DMS114 treated with DMSO at 0.1 percent for 48 hours (cell line): ENCODE results near the gene MZB1.
"Not testable (repeated sequence)": the region's sequence is repeated elsewhere in the genome, so short reads cannot be mapped to it uniquely, and the experiment has no call there.

Experiments used
- DNase-seq: peaks from one replicate; lab custom pipeline; 2025; ENCODE audit not compliant: unreplicated experiment; lab: John Stamatoyannopoulos, UW

The MZB1 gene

DNA sequence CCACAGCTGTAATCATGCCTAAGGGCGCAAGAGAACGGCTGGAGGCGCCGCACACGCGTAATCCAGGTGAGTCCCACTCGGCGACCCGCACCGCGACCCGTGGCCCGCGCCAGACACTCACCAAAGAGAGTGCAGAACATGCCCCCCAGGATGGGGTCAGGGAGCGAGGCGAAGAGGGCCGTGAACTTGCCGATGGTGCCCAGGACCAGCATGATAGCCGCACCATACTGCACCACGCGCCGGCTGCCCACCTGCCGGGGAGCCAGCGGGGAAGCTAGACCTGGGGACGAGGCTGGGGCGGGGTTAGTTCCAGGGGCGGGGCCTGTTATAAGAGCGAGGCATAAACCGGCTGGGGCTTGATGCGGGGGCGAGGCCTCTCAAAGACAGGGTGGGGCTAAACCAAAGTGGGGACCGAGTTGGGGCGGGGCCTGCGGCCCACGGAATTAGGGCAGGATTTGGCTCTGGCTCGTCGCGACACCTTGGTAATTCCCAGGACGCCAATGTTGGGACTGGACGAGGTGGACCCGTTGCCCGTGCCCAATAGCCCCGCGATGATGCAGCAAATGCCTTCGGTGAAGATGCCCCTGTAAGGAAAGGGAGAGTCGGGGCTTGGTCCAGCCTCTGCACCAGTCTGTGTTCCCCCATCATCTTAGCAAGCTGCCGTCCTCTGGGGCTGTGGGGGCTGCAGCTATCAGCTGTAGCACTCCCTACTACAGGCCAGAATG is 11.4 kb downstream of the MZB1 start:
- DNase-seq, result no peak

DNA sequence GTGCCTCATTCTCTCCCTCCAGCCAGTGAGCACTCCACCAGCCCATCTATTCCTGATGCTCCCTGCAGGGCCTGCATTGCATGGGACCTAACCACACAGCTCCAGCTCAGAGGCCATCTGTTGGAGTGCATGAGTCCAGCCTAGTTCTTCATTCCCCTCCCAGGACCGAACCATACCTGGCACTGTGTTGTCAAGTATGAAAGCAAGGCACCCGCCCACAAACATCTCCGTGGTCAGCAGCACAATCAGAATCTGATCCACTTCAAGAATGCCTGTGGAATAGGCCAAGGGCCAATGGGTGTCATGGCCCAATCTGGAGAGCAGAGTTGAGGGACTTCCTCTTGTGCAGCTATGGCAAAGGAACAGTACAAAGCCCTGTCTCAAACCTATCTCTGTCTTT is 12.5 kb downstream of the MZB1 start:
- DNase-seq, result no peak

DNA sequence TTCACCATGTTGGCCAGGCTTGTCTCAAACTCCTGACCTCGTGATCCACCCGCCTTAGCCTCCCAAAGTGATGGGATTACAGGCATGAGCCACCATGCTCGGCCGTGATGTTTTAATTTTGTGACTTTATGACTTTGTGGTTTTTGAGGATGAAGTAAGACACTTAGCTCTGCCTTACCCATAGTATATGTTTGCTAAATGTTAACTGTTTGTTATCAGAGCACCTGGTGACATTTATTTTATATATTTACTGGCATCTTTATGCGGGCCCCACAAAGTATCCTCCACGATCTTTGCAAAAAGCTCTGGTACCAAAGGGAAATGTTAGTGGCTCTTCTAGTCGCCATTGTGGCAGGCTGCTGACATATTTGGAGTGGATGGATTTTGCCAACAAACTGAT is 13.3 kb downstream of the MZB1 start:
- DNase-seq, result no peak

DNA sequence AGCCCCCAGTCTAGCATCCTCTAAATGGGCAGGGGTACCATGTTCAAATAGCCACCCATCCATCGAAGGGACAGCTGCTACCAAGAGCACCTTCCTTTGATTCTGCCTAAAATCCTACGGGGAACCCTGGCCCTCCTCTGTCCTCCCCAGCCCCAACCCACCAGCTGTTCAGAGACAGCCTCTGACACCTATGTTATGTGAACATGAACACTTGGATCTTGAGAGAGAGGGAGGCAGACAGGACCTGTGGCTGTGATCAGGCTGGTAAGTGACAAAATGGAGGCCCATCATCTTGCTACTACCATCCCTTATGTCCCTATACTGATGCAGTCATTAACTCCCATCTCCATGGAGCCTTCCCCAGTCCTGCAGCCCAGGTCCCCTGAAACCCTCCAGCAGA is 14.8 kb downstream of the MZB1 start:
- DNase-seq, result no peak

DNA sequence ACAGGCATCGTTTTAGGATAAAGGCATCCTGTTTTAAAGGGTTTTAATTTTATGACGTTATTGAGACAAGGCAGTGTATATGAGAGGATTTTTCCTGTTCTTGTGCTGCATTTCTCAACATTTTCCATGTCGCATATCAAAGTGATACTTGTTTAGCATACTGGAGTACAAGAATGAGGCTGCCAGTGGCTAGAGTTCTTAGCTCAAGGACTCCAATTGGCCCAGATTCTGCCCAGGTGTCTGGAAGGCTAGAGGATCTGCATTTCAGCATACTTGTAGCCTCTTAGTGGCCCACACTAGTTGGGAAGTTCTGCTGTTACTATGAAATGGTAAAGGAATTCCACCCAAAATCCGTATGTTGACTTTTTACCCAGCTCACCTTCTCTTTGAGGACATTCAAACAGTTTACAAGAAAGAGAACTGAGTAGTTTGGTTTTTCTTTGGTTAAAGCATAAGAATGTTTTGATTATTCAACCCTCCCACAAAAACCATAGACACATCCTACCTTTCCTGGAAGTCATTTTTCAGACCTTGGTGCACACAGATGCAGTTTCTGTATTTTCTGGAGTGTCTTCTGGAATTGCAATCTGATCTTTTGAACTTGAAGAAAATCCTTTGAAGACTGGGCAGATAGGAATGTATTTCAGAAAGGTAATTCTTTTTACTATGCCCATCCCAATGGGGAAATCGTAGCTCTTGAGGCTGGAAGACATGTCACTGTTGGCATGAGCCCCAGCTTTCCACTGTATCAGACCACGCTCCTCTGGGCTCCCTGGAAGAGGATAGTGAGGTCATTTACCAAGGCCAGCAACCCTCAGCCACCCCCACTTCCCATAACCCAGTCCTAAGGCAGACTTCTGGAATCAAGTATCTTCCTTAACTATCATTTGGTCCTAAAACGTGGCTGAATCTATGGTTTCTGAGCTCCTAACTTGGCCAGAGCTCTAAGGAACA is 18.0 kb downstream of the MZB1 start:
- no peak for DNase-seq

DNA sequence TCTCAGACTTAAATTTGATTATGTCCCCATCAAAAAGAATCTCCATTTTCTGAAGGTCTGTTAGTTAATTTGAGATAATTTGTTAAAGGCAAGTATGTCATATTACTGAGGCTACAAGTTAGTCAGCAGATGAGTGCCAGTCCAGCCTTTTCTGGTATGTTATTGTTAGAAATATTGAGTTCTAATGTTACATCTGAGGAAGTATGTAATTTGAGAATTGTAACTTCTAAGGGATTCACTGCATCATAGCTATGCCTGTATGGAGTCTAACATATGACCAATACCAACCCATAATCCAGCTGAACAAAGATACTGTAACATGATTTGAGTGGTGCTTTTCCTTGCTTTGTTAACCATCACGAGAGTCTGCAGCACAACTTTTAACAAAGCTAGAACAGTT is 20.5 kb downstream of the MZB1 start:
- DNase-seq, result no peak

DNA sequence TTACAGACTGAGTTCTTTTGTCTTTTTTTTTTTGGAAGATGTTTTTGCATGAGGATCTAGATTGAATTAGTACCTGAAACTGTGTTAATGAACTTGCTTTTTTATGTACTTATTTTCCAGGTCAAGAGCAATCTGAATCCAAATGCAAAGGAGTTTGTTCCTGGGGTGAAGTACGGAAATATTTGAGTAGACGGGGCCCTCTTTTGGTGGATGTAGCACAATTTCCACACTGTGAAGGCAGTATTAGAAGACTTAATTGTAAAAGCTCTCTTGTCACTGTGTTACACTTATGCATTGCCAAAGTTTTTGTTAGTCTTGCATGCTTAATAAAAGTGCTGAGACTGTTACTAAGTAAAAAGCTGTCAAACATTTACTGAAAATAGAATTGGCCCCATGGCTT is 21.1 kb downstream of the MZB1 start:
- peak; percentile 16 for DNase-seq

DNA sequence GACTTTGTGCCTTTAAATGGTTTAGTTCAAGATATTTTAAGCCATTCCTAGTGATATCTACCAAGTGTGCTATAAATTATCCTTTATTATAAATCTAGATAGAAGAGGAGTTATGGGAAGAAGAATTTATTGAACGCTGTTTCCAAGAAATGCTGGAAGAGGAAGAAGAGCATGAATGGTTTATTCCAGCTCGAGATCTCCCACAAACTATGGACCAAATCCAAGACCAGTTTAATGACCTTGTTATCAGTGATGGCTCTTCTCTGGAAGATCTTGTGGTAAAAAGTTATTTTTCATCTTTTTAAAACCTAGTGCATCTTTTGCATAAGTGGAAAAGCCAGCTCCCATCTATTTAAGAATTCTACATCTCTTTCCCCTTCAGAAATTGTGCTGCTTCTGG is 25.2 kb downstream of the MZB1 start:
- DNase-seq, result no peak

DNA sequence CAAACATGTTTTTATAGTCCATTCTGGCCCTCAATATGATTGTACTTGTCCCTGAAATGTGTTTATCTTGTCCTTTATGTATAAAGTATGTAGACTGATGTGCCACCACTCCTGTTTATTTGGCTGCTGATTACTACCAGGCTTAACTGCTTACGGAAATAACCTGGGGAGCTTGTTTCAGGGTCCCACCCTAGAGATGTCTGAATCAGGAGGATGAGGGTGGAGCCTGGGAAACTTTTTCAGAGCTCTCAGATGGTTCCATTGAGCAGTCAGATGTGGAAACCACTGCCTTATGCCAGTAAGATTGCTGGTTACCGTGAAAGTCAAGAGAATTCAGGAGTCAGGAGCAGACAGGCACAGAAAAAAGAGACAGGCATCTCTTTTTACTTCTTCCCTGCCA is 25.8 kb downstream of the MZB1 start:
- DNase-seq, result no peak

DNA sequence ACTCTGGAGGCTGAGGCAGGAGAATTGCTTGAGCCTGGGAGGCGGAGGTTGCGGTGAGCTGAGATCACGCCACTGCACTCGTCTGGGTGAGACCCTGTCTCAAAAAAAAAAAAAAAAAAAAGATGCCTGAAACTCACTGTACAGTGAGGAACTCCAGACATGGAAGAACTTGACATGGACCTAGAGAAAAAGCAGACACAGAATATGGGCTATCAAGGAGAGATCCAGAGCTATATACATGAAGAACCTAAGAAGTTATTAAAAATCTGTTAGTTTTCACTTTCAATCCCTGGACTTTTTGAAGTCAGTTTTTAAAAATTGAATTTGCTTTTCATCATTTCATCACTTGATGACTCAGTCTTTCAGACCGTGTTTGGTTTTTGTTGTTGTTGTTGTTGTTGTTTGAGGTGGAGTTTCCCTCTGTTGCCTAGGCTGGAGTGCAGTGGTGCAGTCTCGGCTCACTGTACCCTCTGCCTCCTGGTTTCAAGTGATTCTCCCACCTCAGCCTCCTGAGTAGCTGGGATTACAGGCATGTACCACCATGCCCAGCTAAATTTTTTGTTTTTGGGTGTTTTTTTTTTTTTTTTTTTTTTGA is 27.8 kb downstream of the MZB1 start:
- DNase-seq, result no peak

DNA sequence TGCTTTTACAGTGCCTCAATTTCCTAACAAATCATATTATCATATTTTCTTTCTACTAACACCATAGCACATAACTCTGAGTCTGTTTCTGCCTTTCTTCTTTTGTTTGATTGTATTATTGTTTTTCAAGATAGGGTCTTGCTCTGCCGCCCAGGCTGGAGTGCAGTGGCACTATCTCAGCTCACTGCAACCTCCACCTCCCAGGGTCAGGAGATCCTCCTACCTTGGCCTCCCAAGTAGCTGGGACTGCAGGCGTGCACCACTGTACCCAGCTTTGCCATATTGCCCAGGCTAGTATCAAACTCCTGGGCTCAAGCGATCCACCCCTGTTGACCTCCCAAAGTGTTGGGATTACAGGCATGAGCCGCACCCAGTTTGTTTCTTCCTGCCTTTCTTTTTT is 29.3 kb downstream of the MZB1 start:
- no peak for DNase-seq

DNA sequence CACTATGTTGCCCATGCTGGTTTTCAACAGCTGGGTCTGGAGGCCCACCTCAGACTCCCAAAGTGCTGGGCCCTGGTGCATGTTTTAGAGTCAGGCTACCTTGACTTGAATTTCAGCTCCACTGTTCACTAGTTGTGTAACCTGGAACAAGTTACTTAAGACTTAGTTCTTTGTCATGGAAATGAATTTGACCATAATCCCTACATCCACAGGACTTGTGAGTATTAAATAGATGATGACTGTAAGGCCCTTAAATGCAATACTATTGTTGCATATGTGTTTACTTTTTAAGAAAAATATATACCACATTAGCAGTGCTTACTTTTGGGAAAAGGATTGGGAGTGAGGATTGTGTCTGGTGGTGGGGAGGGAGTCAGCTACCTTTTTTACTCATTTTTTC is 31.6 kb downstream of the MZB1 start:
- DNase-seq, result no peak

DNA sequence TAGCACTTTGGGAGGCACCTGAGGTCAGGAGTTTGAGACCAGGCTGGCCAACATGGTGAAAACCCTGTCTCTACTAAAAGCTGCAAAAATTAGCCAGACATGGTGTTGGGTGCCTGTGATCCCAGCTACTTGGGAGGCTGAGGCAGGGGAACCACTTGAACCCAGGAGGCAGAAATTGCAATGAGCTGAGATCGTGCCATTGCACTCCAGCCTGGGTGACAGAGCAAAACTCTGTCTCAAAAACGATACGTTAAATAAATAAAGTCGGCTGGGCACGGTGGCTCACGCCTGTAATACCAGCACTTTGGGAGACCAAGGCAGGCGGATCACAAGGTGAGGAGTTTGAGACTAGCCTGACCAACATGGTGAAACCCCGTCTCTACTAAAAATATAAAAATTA is 33.8 kb downstream of the MZB1 start:
- not testable (repeated sequence) for DNase-seq

DNA sequence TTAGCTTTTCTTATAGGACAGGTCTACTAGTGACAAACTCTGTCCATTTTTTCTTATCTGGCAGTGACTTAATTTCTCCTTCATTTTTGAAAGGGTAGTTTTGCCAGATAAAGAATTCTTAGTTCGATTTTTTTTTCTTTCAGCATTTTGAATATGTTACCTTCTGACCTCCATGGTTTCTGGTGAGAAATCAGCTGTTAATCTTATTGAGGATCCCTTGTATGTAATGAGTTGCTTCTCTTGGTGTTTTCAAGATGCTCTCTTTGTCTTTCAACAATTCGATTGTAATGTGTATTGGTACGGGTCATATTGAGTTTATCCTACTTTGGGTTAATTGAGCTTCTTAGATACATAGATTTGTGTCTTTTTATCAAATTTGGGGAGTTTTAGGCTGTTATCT is 35.5 kb downstream of the MZB1 start:
- no peak for DNase-seq

DNA sequence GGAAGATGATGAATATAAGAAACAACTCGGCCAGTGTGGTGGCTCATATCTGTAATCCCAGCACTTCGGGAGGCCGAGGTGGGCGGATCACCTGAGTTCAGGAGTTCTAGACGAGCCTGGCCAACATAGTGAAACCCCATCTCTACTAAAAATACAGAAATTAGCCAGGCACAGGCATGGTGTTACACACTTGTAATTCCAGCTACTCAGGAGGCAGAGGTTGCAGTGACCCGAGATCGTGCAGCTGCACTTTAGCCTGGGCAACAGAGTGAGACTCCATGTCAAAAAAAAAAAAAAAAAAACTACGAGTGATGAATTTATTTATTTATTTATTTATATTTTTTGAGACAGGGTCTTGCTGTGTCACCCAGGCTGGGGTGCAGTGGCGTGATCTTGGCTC is 41.9 kb downstream of the MZB1 start:
- DNase-seq, result not testable (repeated sequence)

DNA sequence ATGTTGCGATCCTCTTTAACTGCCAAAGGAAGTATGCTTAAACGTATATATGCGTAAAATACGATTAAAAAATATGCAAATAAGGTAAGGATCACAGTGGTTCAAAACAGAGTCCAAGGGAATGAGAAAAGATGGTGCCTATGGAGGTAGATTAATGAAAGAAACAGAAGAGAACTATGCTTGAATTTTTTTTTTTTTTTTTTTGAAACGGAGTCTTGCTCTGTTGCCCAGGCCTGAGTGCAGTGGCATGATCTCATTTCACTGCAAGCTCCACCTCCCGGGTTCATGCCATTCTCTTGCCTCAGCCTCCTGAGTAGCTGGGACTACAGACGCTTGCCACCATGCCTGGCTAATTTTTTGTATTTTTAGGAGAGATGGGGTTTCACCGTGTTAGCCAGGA is 44.3 kb downstream of the MZB1 start:
- not testable (repeated sequence) for DNase-seq

DNA sequence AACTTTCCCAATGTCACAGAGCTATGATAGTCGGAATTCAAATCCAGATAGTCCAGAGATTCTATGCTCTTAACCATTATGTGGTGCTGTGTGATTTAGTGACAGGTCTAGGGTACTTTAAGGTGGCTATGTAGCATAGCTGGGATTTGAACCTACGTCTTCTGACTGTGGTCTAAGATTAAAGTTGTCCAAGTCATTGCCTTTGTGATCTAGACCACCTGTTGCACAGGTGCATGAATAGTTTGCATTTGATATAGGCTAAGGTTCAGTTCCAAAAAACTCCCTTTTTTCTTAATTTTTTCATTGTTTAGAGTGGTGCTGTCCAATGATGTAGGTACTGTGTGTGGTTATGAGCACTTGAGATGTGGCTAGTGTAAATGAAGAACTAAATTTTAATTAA is 45.5 kb downstream of the MZB1 start:
- DNase-seq, result no peak

DNA sequence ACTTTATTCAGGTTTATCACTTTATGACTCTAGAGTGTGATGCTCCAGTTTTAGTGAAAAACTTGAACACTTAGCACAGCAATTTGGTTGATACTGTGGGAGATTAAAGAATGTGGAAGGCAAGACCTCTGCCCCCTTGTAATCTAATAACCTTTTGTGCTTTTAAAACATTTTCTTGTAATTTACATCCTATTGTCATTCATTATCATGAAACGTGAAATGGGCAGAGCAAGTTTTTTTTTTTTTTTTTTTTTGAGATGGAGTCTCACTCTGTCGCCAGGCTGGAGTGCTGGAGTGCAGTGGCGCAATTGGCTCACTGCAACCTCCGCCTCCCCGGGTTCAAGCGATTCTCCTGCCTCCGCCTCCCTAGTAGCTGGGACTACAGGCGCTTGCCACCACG is 46.2 kb downstream of the MZB1 start:
- no peak for DNase-seq

DNA sequence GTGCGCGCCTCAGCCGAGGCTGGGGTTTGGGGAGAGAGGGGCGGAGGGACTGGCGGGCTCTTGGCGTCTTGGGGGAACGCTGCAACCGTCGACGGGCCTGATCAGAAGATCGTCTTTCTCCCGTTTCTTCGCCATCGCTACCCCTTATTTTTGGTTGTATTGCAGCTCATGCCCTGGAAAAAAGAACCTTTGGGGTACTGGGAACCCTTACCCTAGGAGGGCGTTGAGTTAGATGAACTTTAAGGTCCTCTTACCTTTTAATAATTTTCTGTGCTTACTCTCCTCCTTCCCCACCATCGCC is 47.3 kb downstream of the MZB1 start:
- DNase-seq, result no peak

DNA sequence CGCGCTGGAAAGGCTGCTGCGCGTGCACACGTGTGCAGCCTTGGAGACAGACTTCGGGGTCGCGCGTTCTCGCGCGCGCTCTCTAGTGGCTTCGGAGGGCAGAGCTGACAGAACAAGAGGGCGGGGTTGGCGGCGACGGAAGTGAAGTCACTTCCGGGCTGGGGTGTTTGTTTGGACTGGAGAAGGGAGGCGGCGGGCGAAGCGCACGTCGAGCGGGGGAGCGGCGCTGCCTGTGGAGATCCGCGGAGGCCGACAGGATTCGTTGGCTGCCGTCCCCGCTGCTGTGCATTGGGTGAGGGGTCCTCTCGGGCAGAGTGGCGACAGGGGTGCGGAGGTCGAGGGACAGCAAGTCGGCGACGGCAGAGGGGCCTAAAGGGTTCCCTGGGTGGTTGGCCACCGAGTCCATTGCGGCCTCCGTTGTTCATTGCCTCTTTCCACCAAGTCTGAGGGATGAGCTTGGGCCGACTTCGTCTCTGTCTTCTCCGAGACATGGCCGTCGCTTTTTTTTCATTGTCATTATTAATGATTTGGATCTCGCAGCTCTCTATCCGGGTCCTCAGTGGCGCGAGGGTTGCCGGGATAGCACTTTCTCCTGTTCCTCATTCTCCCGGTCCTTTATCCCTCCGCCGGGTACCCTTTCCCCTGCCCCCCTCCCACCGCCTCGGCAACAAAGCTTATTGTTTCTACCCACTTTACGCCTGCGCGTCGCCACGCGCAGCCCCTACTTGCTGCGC is 47.9 kb downstream of the MZB1 start, which contains the start of gene PAIP2:
Gene PAIP2 (plus strand): TSS at position 166 of the 734 bp plus-strand sequence. CDS start 21,931 bp downstream, outside the sequence.
- DNase-seq, result peak; percentile 98

DNA sequence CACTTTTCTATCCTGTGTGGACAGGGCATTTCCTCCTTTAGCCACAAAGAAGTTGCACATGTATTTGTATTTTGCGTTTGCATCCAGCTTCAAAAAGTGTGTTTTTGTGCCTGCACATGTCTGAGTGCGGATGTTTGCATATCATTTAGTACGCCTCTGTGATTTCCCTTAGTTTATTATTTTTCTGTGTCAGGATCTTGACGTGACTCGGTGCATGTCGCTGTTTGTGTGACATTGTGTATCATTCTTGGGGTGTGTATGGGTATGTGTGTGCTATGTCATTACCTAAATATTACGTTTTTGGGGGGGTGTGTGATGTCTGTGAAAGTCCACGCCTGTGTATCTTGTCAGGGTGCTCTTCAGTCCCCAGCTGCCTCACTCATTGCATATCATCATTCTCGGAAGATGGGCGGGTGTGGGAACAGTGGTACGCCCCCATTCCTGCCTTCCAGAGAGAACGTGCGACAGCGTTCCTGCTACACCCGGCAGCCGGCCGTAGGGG is 48.5 kb downstream of the MZB1 start:
- no peak for DNase-seq
